ENCODE measurements around the gene CPLX1.
"Not testable (repeated sequence)": the region's sequence is repeated elsewhere in the genome, so short reads cannot be mapped to it uniquely, and the experiment has no call there.

The CPLX1 gene

DNA sequence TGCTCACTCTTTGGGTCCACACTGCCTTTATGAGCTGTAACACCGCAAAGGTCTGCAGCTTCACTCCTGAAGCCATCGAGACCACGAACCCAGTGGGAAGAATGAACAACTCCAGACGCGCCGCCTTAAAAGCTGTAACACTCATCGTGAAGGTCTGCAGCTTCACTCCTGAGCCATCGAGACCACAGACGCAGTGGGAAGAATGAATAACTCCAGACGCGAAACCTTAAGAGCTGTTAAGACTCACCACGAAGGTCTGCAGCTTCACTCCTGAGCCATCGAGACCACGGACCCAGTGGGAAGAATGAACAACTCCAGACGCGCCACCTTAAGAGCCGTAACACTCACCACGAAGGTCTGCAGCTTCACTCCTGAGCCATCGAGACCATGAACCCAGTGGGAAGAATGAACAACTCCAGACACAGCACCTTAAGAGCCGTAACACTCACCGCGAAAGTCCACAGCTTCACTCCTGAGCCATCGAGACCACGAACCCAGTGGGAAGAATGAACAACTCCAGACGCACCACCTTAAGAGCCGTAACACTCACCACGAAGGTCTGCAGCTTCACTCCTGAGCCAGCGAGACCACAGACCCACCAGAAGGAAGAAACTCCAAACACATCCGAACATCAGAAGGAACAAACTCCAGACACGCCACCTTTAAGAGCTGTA, 51.4 kb downstream of the CPLX1 start:
- DNase-seq, result not testable (repeated sequence)

DNA sequence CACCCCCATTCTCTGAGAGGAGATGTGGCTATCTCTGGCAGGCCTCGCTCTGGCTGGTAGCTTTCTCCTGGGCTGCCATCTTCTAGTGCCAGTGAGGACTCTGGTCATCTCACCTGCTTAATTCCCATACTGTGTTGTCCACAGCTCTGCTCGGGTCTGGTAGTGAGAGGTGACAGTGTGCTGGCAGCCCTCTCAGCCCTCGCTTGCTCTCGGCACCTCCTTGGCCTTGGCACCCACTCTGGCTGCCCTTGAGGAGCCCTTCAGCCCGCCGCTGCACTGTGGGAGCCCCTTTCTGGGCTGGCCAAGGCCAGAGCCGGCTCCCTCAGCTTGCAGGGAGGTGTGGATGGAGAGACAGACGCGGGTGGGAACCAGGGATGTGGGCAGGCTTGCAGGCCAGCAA, 52.7 kb downstream of the CPLX1 start:
- DNase-seq, result no peak

DNA sequence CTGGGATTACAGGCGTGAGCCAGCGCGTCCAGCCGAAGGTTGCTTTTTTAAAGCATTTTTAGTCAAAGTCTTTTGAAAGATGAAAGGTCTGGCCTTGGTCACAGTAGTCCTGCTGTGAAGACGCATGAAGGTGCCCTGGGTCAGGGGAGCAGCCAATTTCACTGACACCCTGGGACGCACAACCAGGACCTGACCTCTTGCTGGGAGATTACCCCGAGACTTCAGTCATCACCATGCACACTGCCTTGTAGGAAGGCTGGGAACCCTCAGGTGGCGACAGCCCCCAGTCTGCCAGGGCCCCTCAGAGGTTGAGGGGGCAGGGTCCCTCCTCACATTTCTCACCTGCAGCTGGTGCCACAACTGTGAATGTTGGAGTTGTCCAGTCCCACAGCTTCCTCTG, 53.2 kb downstream of the CPLX1 start:
- no peak for DNase-seq

DNA sequence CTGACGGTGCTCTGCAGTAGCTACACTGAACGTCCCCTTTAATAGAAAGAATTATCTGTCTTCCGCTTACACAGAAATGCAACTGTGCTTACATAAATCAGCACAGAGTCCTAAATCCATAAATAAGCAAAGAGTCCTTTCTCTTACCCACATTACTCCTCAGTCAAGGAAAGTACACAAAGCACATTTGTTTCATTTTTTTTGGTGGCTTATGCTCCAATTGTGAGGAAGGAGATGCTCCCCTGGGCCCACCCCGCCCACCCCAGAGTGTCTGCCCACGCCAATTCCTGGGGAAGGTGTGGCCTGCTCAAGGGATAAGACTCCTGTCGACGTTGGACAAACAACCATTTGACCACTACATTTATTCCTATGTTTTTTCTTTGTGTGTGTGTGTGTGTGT, 53.8 kb downstream of the CPLX1 start:
- DNase-seq, result no peak

DNA sequence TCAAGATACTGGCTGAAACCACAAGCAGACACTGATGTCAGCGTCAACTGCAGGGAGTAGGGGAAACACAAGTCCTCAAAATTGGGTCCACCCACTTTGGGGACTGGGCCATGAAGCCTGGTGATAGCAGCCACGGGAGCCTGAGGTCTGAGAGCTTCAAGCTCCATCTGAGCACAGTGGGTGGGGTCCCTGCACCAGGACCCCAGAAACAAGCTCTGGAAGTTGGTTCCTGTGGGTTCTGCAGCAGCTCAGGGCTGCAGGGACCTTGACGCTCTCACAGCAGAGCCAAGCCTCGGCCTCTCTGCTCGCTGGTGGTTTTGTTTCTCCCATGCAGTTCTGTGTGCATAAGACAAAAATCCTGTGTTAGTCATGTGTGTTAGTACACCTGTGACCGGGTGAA, 54.5 kb downstream of the CPLX1 start:
- DNase-seq, result no peak

DNA sequence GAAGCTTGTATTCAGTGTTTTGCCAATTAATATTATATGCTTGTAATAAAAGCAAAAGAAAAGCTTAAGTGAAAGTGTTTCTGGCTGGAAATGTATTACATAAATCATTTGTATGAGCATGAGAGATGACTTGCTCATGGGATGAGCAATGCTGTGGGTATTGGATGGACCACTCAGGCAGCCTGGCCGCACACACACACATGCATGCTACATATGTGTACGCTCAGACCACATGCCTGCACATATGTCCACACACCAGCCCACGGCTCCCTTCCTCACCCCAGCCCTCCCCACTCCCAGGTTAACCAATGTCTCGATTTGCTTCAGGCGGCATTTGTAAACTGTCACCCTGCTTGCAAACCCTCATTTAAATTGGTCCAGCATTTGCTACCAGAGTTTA, 55.9 kb downstream of the CPLX1 start:
- no peak for DNase-seq

DNA sequence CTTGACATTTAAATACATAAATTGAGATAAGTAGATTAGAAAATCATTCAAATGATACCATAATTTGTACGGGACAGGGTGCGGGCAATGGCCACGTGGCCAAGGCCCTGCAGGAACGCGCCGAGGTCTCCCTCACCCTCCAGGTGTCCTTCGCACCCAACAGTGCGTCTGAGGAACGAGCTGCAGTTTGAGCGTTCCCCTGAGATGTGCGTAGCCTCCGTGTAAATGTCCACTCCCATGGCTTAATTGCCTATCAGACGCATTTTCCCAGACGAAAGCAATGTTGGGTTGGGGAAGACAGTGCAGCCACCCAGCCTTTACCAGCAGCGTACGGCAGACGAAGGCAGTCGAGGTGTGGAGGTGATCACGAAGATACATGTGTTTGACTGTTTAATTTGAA, 56.4 kb downstream of the CPLX1 start:
- no peak for DNase-seq

DNA sequence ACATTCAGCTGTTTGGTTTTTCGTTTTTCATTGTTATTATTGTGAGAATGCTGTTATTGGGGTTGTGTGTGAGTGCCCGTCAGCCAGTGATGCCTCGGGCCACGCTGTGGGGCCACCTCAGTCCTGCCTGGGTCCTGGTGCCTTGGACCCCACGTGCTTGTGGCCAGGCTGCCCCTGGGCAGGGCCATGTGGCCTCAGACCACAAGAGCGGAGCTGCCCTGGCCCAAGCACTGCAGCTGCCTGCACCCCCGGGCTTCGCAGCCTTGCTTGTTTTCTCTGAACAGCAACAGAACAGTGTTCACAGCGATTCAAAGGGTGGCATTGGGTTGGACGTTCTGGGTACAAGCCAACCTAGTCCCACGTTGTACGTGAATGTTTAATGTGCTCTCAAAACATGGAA, 56.9 kb downstream of the CPLX1 start:
- no peak for DNase-seq

DNA sequence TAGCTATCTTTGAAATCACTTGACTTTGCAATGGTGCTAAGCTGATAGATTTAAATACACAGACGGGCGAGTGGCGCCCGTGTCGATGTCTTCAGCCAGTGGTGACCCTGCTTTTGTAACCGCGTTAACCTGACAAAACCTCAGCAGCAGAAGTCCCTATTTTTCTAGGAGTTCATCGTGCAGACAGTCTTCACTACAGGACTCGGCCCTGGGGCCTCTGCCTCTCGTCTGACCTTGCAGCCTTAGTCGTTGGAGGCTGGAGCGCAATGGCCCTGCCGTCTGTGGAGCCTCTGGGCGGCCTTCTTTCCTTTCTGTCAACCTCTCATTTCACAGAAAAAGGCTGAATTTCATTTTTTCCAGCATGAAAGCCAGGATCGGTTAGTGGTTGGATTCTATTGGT, 57.9 kb downstream of the CPLX1 start:
- DNase-seq, result no peak

DNA sequence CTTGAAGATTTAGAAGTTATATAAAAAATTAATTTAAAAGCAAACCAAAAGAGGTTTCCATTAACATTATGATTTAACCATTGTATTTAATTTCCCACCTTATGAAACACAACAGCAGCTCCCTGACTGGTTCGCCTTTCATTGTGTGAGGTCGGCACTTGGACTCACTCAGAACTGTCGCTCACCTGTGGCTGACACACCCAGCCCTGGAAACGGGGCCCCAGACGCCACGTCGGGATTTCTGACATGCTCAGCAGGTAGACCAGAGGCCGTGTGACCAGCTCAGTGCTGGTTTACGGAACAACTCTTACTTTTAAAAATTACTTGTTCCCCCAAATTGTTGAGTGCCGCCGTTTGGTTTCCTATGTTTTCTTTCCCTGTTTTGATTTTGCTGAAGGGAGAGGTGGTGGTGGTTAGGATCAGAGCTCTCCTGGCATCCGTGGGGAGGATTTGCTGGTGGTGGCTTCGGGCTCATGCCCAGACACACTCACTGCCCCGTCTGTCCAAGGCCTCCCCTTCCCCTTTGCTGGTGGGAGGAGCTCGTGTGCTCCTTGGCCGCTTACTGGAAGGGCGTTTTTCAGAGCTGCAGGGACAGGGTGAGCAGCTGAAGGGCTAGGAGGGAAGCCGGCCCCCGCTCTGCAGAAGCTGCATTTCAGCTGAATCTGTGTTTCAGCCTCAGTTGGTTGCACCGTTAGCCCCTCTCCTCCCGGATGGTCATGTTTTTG, 59.2 kb downstream of the CPLX1 start:
- DNase-seq, result no peak

DNA sequence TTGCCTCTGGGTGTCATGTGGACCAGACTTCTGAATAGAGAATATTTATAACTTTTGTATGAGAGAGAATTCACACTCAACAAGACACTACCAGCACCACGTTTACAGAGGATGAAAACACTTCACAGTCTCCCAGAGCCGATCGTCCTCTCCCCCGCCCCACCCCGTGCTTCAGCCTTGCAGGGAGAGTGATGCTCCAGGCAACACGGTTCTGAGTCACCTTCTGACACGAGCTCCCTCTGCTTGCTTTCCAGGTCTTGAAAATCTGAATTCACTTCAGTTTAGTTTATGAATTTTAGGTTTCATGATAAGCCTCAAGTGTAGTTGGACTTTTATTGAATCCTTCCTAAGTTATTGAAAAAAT, 59.8 kb downstream of the CPLX1 start:
- no peak for DNase-seq

DNA sequence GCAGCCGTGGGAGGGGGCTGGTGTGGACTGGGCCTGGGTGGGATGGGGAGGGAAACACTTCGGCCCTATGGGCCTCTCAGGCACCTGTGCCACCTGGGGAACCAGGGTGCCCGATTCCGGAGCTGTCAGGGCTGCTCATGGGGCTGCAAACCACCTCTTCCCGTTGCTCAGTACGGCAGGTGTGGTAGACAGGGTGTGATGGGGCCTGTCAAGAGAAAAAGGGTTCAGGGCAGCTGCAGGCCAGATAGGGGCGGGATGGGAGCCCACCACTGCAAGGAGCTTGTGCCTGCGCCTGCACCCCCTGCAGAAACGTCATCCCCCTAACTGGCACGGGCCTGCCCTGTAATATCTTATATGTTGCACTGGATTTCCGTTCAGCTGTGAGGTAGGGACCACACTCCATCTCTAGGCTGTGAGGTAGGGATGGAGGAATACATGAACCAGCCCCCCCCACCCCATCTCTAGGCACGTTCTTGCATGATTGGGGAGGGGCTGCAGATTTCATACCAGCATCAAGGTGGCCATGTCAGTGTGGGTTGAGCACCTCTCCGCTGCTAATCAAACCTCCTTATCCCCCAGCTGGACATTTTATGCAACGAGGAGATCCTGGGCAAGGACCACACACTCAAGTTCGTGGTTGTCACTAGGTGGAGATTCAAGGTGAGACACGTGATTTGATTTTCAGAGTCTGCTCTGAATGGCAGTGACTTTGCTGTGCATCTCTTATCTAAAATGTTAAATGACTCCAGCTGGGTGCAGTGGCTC, 61.3 kb downstream of the CPLX1 start:
- no peak for DNase-seq

DNA sequence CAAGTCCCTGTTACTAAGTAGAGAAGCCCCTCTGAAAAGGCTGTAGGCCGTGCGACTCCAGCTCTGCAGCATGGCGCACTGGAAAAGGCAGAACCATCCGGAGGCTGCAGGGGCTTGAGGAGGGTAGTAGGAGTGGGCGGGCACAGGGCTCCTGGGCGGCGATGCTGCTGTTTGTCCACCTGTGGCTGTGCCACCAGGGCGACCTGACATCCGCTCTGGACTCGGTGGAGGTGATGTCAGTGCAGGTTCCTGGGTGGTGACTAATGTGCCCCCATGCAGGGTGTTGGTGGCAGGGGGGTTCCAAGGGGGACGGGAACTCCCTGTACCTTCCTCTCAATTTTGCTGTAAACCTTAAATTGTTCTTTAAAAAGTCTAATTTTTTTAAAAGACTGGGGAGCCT, 62.0 kb downstream of the CPLX1 start:
- no peak for DNase-seq

DNA sequence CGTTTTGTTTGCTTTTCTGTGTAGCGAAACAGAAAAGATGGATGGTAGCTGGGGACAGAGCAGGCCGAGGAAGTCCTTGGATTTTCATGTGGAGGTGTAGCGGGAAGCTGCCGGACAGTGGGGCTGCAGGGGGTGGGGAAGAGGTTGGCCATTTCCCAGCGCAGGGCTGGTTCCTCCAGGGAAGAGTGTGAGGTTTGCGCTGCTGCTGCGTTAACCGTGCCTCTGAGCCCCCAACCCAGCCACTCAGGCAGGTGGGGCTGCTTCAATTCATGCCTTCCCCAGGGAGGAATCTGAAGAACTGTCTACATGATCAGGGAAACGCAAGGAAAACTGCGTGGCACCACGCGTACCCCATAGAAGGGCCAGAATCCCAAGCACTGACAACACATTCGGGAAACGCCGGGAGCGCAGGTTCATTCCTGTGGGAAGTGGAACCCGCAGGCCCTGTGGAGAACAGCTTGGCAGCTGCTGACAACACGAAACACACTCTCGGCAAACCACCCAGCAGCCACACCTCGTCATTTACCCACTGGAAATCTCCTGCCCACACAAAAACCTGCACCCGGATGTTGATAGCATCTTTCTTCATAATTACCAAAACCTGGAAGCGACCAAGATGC, 62.6 kb downstream of the CPLX1 start:
- DNase-seq, result no peak

DNA sequence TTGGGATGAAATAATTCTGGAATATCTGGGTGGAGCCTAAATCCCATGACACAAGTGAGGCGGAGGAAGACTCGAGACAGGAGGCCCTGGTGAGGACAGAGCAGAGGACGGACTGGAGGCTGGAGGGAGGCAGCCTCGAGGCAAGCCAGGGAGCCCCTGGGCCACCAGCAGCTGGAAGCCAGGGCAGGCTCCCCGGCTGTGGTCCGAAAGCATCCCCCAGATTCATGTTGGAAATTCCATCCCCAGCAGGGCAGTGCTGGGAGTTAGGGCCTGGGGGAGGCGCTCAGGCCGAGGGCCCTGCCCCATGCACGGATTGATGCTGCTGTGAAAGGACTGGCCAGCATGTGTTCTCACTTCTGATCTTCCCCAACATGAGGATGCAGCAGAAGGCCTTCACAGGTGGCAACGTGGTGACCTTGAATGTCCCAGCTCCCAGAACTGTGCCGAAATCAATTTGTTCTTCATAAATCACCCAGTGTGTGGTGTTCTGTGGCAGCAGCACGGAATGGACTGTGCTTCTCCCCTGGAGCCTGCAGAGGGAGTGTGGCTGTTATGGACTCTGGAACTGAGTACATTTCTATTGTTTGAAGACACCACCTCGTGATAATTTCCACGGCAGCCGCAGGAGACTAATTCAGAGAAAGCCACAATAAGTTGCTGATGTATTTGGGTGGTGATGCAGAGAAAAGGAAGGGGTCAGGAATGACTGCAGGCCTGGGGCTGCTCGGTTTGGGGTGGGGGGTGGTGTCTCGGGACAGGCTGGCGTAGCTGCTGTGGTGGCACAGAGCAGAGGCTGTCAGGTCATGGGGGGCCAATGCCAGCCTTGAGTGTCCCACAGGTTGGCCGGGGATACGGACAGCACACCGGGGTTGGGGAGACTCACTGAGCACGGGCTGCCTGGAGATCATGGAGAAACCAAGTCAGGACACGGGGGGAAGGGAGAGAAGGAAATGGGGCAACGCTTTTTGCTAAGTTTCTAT, 63.4 kb downstream of the CPLX1 start:
- no peak for DNase-seq

DNA sequence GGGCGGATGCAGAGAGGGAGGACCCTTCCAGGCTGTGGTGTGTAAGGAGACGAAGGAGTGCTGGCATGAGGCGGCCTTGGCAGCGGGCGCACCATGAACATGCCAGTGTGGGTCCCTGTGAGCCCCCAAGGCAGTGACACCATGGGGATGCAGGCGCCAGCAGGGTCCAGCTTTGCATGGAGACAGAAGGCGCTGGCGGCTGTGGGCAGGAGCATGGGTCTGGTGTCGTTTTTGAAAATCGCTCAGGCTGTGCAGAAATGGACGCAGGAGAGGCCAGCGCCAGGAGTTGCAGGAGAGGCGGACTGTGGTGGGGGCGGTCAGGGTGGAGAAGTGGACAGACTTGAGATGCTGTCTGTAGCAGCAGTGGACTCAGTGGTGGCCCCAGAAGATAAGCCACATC, 64.2 kb downstream of the CPLX1 start:
- no peak for DNase-seq

DNA sequence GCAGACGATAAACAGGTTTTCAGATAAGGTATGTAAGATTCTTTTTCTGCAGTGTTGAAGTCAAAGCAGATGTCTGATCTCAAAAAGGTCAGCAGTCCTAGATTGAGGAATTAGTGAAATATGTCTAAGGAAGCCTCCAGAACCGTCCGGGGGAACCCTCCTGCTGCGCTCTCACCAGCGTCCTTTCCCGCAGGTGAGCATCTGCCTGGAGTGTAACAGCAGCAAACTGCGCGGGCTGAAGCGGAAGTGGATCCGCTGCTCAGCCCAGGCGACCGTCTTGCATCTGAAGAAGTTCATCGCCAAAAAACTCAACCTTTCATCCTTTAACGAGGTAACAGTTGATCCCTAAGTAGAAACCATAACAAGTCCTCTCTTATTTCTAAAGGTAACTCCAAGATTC, 64.8 kb downstream of the CPLX1 start:
- no peak for DNase-seq

DNA sequence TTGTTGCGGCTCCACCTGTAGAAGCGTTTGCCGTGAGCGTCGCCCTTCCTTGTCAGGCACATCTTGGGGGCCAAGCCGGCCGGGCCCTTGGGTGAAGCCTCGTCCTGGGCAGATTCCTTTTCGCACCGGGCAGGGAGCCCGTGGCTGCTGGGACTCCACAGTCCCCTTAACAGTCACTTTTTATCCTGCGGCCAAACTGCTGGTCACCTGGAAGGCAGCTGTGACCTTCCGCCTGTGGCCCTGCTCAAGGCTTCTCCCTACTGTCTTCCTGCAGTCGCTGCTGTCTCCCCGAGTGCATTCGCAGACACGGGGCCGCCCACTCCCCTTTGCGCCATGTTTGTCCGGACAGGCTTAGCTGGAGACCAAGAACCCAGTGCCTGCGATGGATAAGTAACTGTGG, 65.3 kb downstream of the CPLX1 start:
- DNase-seq, result no peak

DNA sequence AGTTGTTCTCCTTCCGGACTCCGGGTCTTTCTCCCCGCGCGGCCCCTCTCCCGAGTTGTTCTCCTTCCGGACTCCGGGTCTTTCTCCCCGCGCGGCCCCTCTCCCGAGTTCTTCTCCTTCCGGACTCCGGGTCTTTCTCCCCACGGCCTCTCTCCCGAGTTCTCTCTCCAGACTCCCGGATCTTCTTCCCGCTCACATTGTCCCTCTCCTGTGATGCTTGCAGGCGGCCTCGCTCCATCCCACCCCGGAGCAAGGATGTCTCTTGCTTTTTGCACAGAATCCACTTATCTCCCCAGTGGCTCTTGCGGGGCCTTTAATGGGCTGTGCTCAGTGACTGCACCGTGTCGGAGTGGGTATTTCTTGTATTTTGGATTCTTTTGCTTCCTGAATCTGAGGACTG, 66.1 kb downstream of the CPLX1 start:
- not testable (repeated sequence) for DNase-seq

DNA sequence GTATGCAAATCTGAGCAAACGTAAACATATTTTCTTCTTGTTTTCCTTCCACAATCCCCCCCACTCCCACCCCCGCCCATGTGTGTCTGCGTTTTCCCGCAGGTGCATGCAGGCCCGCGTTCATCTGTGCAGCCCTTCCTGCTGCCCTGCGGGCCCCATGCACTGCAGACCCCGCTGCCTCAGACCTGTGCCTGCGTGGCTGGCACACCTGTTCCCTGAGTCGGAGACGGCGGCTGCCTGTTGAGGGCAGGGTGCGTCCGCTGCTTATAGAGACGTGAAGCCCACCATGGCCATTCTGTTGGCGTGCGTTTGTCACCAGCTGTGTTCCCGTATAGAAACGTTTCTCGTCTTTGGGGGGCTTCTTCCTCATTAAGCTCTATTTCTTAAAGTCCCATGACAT, 68.8 kb downstream of the CPLX1 start:
- no peak for DNase-seq

DNA sequence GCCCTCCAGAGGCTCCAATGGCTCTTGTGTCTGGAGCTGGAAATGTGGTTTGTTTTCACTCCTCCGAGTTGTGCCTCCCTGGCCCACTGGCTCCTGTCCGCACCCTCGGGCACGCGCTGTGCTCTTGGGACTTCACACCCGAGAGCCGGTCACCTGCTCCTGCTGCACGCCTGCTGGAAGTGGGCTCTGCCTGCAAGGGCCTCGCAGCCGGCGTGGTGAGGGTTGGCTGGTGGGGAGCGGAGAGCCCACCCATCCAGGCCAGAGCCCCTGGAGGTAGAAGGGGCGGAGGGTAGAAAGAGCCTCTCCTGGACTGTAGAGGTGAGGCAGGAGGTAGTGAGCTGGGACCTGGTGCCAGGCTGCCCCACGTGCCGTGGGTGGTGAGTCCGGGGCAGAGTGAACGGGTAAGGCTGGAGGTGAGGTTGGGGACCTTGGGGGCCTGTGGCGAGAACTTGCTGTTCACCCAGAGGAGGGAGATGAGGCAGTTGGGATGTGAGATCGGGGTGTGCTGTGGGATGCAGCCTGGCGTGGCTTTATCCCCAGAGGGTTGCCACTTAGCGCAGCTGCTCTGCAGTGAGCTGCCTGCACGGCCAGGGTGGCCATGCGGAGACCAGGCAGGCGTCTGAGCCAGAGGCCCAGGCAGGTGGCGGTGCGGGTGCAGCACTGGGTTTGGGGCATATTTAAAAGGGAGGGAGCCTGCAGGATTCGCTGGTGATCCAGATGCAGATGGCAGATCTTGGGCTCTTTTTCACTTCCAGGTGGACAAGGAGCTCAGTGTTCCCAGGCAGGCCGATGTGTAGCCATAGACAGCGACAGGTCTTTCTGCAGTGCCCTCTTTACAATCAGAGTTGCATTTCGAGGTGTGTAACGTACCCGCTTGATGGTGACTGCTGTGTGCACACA, 71.5 kb downstream of the CPLX1 start:
- DNase-seq, result no peak

Measured in NCI-H1417 treated with DMSO at 0.1 percent for 48 hours (cell line).